HG03066 (cell line): ENCODE results near the gene FLNB.

ENCODE experiments used
- ATAC-seq: cut with Tn5 transposase; IDR thresholded peaks from one replicate; pipeline ENCODE4 v1.9.1; 2021; ENCODE audit warnings: low read depth; ENCODE audit not compliant: unreplicated experiment

Gene FLNB

DNA sequence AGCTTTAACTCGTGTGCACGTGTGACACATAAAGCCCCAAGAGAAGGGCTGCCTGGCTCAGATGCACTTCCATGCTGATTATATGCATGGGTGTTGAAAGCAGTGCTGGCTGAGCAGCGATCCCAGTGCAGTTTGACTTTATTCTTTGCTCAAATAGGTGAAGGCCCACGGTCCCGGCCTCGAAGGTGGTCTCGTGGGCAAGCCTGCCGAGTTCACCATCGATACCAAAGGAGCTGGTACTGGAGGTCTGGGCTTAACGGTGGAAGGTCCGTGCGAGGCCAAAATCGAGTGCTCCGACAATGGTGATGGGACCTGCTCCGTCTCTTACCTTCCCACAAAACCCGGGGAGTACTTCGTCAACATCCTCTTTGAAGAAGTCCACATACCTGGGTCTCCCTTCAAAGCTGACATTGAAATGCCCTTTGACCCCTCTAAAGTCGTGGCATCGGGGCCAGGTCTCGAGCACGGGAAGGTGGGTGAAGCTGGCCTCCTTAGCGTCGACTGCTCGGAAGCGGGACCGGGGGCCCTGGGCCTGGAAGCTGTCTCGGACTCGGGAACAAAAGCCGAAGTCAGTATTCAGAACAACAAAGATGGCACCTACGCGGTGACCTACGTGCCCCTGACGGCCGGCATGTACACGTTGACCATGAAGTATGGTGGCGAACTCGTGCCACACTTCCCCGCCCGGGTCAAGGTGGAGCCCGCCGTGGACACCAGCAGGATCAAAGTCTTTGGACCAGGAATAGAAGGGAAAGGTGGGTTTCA, 114.9 kb downstream of the FLNB start:
- no peak for ATAC-seq

DNA sequence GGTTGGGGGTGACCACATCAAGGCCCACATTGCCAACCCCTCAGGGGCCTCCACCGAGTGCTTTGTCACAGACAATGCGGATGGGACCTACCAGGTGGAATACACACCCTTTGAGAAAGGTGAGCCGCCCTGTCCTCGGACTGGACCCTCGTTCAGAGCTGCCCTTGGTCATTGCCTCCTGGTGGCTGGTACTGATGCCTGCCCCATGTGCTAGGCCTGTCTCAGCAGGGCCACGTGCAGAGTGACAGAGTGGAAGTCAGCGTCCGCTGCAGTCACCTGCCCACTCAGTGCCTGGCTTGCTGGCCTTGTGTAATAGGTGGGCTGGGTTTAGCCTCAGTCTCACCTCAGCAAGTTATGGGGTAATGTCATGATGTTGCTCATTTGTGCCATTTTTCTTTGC, 116.2 kb downstream of the FLNB start:
- no peak for ATAC-seq

DNA sequence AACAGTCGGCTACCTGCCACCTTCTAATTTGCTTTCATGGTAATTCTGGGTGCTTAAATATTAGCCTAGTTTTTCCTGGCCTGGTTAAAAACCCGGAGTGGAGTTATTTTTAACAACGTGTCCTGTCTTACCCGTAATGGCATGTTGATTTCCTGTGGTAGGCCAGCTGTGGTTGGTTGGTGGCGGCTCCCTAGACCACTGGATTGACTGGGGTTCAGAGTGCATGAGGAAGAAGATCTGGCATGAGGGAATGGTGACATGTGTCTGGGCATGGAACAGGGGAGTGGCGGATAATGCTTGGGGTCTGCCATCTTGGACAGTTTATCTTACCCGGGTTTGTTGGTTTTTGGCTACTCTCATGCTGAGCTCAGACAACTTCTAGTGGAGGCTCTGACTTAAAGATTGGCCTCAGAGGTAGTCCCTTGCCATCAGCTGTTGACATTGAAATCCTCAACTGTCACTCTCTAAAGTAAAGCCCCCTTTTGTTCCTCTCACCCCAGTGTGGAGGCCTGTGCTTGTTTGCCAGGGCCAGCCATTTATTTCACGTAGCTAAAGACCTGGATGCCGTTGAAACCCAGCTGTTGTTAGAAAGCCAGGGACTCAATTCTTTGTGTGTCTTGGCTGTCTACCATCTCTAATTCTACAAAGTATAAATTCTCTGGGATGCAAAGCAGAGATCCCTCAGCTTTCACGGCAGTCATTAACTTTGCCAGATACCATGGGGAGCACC, 121.0 kb downstream of the FLNB start:
- ATAC-seq: no peak

DNA sequence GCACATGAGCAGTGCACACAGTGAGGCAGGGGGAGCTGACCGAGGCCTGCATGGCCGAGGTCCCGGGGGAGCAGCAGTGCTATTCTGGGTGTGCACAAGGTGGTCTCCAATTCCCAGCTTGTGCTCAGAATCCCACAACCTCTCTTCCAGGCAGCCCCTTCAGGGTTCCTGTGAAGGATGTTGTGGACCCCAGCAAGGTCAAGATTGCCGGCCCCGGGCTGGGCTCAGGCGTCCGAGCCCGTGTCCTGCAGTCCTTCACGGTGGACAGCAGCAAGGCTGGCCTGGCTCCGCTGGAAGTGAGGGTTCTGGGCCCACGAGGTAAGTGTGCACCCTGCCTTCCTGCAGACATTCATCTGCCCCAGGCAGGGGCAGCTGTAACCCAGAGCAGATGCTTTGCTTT, 122.4 kb downstream of the FLNB start:
- ATAC-seq: no peak

DNA sequence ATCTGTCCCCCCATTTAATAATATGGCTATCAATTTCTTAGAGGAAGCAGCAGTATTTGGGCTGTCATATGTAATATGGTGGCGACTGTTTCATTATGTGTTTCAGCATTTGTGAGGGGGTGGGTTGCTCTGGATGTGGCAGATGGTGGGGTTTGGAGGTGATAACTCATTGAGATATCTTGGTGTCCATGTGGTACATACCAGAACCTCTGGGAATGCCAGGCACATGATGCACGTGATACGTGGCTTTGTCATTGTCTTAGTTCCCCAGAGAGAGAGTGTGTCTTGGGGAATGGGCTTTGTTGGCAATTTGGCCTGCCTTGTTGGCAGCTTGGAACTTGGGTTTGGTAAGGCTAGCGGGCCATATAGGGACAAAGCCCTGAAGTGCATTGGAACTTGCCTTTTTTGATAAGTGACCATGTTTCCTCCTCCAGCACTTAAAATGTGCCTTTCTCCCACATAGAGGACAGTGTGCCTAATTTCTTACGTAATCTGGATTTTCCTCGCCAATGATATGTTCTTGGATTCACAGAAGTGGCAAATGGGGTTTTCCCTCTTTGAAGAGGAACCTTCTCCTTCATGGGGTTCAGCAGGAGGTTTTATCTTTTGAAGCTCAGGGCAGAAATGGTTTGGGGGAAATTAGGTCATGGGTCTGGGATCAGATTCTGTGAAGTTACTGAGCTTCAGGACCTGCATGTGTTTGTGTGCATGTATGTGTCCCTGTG, 123.0 kb downstream of the FLNB start:
- no peak for ATAC-seq

DNA sequence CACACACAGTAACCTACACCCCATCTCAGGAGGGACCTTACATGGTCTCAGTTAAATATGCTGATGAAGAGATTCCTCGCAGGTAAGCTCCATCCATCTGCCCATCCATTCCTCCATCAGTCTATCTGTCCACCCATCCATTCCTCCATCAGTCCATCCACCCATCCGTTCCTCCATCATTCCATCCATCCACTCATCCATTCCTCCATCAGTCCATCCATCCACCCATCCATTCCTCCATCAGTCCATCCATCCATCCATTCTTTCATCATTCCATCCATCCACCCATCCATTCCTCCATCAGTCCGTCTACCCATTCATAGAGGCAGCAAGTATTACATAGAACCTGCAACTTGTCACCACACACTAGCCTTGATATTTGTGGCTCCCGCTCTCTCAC, 124.6 kb downstream of the FLNB start:
- ATAC-seq: no peak

DNA sequence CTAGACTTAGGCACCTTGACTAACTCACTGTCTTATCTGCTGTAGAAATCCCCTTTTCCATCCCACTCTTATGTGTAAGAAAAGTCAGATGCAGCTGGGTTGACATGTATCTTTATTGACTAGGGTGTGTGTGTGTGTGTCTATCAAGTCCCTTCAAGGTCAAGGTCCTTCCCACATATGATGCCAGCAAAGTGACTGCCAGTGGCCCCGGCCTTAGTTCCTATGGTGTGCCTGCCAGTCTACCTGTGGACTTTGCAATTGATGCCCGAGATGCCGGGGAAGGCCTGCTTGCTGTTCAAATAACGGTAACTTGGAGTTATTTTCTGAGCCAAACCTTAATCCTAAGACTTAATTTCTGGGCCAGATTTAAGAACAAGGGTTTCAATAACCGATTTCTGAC, 126.2 kb downstream of the FLNB start:
- ATAC-seq: no peak

DNA sequence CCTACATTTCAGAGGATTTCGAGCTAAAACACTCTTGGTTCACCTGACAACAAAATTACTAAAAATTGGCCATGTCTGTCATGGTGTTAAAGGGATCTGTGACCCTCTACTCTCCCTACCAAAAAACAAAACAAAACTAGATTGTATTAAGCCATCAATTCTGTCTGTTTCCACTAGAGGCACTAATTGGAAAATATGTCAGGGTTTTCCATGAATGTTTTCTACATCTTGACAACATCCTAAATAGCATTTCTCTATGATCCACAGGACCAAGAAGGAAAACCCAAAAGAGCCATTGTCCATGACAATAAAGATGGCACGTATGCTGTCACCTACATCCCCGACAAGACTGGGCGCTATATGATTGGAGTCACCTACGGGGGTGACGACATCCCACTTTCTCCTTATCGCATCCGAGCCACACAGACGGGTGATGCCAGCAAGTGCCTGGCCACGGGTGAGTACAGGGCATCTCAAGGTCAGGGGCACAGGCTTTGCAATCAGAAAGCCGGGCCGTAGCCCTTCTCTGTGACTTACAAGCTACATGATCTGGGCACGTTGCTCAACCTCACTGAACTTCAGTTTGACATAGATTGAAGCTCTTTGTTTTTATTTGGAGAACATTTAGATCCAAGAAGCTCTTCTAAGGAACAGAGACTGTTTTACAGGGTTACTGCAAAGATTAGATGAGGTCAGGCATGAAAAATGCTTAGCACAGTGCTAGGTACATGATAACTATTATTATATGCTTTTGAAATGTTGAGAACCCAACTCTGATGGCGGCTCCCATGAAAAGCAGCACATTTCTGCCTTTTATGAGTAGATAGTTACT, 127.7 kb downstream of the FLNB start:
- ATAC-seq: no peak

DNA sequence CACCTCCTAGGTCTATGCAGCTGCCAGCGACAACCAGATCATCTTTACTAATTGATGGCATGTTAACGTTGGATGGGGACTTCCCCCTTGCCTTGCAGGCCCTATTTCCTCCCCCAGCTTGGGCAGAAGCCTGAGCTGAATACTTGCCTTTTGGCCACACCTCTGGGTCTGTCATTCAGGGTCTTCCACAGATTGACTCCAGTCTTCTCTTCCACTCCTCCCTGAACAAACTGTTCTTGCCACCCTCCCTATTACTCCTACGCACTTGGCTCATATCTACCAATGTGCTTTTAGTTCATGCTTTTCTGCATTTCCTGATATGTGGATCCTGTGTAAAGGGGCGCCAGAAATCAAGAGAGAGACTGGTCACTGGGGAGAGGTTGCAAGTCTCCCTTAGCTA, 129.1 kb downstream of the FLNB start:
- ATAC-seq: no peak

DNA sequence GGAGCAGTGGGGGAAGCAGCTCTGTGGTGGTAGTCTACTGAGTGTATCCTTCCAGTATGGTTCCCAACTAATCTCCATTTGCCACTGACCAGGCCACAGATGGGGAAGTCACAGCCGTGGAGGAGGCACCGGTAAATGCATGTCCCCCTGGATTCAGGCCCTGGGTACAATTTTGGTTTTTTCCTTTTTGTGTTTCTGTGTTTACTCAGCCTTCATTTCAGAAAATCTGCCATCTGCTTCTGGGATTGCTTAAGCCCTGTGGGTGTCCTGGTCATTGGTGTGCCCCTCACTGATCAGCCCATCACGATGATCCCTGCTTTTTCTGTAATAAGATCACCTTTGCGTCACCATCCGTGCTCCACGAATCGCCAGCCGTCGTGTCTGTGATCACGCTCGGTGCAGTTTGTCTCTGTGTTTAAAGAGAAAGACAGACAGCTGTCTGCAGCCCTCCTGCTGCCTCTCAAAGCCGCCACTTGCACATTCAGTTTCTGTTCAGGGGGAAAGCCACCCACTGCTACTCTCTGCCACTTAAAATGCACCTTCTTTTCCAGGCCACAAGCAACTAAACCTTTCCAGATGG, 133.6 kb downstream of the FLNB start:
- ATAC-seq: no peak

DNA sequence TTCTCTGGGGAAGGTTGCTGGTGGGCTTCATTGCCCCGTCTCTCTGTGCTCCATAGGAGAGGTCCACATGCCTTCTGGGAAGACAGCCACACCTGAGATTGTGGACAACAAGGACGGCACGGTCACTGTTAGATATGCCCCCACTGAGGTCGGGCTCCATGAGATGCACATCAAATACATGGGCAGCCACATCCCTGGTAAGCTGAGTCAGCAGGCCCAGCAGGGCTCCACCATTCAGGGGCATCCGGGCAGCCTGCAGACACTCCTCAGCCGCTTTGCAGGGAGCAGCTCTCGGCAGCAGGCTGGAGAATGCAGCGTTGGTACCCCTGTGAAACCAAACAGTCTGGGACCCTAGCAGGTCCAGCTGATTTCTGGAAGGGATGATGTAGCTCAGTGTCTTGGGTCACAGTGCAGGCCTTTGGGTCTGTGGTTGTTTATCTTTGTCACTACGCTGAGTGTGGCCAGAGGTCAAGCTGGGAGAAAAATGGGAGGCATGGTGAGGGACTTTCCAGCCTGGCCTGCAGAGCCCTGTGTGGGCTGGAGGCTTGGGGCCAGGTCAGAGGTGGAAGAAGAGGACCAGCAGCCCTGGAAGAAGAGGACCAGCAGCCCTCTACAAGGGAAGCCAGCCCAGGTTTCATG, 135.3 kb downstream of the FLNB start:
- ATAC-seq: no peak

DNA sequence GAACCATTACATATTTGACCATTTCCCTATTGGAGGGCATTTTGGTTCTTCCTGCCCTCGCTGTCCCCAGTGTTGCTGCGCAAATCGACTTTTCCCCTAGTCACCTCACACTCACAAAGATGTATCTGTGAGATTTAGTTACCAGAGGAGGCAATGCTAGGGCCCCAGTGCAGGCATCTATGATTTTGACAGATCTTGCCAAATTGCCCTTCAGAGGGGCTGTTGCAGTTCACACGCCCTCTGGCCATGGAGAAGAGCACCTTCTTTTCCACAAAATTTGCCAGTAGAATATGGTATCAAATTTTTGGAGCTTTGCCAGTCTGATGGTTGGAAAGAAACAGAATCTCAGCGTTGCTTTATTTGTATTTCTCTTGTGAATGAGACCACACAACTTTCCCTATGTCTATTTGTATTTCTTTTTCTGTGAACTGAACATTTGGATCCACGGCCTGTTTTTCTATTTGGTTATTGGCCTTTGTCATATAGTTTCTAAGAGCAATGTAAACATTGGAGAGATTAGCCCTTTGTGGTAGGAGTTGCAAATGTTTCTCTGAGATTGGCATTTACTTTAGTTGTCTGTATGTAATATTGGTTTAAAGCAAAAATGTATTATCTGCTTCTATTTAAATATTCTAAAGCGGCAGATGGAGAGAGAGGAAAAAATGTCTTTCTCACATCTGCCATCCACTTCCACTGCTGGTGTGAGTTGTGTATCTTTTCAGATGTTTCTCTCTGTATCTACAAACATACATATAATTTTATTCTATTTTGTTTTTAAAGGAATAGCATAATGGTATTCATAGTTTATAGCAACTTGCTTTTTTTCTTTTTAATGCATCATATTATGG, 136.5 kb downstream of the FLNB start:
- no peak for ATAC-seq

DNA sequence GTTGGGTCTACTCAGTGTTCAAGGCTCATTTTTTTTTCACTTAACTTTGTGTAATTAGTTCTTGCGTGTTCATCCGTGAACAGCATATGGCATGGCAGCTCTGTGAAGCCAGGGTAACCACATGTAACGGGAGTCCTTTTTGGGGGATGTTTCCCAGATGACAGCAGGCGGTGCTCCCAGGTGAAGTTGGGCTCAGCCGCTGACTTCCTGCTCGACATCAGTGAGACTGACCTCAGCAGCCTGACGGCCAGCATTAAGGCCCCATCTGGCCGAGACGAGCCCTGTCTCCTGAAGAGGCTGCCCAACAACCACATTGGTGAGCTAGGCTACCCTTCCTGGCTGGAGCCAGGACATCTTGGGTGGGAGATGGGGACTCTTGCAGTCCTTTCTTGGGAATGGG, 139.8 kb downstream of the FLNB start:
- ATAC-seq: no peak

DNA sequence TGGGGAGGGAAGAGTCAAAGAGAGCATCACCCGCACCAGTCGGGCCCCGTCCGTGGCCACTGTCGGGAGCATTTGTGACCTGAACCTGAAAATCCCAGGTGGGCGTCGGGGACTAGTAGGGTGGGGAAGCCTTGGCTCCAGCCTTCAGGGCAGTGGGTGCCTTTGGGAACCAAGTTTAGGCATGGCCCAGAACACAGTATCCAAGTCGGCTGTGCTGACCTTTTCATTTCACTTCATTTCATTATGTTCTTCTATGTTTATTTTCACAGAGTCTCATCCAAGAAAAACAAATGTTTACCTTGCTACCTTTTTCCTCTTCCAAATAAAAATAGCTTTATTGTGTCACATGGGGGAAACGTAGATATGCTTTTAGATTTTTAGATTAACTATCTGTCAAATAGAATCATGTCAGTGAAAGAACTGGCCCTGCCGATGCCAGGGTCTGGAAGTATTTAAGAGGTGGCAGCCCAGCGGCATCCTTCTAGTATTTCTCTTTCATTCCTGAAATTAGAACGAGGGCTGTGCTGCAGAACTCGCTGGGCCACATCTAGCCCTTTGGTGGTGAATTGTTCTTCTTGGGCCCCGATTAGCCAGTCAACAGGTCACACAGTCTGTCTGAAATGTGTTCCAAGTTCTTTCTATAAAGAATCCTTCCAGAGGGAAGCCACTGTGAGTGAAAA, 142.0 kb downstream of the FLNB start:
- no peak for ATAC-seq

DNA sequence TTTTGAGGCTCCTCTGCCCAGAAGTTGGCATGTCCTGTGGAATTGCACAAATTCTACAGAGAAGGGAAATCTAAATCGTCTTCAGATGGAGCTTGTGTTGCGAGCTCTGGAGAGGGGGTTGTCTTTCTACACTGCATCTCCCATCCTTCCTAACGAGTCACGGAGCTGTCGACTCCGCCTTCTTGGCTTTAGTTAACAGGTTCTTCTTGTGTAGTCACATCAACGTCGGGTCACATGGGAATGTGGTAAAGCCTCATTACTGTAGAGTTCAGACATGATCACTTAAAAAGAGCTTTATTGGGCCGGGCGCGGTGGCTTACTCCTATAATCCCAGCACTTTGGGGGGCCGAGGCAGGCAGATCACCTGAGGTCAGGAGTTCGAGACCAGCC, 142.6 kb downstream of the FLNB start:
- no peak for ATAC-seq

DNA sequence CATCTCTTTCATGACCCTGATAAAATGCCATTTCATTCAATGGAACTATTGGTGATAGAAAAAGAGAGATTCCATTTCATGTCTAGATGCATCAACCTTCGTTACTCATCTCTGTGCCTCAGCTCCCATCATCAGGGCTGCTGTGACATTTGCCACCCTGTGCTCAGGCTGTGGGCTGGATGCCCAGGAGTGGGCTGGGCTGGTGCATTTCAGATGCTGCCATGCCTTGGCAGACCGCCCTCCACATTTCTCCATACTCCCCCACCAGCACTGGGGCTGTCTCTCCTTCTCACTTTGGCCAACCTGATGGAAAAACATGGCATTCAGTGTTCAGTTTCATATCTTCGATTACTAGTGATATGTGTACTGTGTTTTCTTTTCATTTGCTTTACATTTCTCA, 143.4 kb downstream of the FLNB start:
- ATAC-seq: no peak

DNA sequence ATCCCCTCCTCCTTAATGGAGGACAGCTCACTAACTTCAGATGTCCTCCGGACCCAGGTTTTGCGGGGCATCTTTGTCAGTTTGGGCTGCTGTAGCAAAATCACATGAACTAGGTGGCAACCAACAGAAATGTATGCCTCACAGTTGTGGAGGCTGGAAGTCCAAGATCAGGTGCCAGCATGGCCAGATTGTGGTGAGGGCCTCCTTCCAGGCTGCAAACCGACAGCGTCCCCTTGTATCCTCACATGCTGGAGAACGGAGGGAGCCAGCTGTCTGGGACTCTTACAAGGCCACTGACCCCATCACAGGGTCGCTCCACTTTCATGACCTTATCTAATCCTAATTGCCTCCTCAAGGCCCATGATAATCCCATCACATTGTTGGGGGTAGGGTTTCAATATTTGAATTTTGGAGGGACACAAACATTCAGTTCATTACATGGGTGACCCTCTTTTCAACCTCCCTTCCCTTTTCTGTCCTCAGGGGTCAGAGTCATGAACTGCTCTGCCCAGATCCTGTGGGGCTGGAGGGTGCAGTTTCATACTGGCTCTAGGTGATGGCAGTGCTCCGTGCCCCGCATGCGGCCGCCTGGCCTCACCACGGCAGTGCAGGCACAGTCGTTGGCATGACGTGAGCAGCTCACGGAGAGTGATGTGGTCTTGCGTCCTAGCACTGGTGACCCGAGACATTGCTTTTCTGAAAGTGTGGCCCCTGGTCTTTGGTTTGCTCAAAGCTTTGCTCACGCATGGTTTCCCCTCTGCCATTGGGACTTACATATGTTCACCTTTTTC, 144.2 kb downstream of the FLNB start:
- ATAC-seq: no peak

DNA sequence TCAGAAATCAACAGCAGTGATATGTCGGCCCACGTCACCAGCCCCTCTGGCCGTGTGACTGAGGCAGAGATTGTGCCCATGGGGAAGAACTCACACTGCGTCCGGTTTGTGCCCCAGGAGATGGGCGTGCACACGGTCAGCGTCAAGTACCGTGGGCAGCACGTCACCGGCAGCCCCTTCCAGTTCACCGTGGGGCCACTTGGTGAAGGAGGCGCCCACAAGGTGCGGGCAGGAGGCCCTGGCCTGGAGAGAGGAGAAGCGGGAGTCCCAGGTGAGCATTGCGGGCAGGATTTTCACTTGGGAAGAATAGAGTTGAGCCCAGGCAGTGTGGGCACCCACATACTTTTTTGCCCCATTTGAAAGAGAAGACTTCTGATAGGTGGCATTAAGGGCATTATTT, 145.1 kb downstream of the FLNB start:
- ATAC-seq: no peak
